HUES6 (cell line): ENCODE data around the gene ERC2.
"Not testable (repeated sequence)": the region's sequence is repeated elsewhere in the genome, so short reads cannot be mapped to it uniquely, and the experiment has no call there.

Source experiments
- H3K27ac ChIP-seq: 2 replicates; pipeline ENCODE4 v1.7.0; 2013; ENCODE audit warnings: low read depth, mild to moderate bottlenecking, low read length, inconsistent platforms
- H3K27me3 ChIP-seq: 2 replicates; pipeline ENCODE4 v1.6.1; 2013; ENCODE audit warnings: low read length; ENCODE audit not compliant: control insufficient read depth, insufficient read depth
- H3K36me3 ChIP-seq: 2 replicates; pipeline ENCODE4 v1.6.1; 2013; ENCODE audit warnings: low read length; ENCODE audit not compliant: control insufficient read depth, insufficient read depth
- H3K4me1 ChIP-seq: 2 replicates; pipeline ENCODE4 v1.6.1; 2013; ENCODE audit warnings: low read length; ENCODE audit not compliant: control insufficient read depth, insufficient read depth
- H3K4me3 ChIP-seq: 2 replicates; pipeline ENCODE4 v1.5.1; 2013; ENCODE audit warnings: low read depth, low read length
- H3K9ac ChIP-seq: one replicate; pipeline ENCODE4 v1.6.1; 2013; ENCODE audit warnings: mild to moderate bottlenecking, low read length
- H3K9me3 ChIP-seq: 2 replicates; pipeline ENCODE4 v1.6.1; 2013; ENCODE audit warnings: low read depth, low read length; ENCODE audit not compliant: control insufficient read depth, insufficient read depth

Gene ERC2

GRCh38 chr3:56019490-56020146, 448.6 kb downstream of the ERC2 start:
- Histone ChIP-seq H3K9me3 (no peaks in the 10 kb centered on the region), H3K27me3 (no peaks in the 10 kb centered on the region), H3K27ac (no peak overlapping the region), H3K4me3 (no peak overlapping the region), H3K4me1 (no peaks in the 10 kb centered on the region), H3K36me3 (no peaks in the 10 kb centered on the region), H3K9ac (no peak overlapping the region)

- not testable (repeated sequence) for H3K4me3 ChIP-seq, H3K9ac ChIP-seq
Measured at GRCh38 chr3:56015374-56015773, 452.9 kb downstream of the ERC2 start.

GRCh38 chr3:56012721-56013120, 455.5 kb downstream of the ERC2 start:
- no peaks in the 10 kb centered on the region for H3K27me3 ChIP-seq
- no peaks in the 10 kb centered on the region for H3K9me3 ChIP-seq
- H3K36me3 ChIP-seq: no peaks in the 10 kb centered on the region
- no peak overlapping the region for H3K9ac ChIP-seq
- H3K27ac ChIP-seq: no peak overlapping the region
- no peaks in the 10 kb centered on the region for H3K4me1 ChIP-seq
- H3K4me3 ChIP-seq: no peak overlapping the region

More at GRCh38 chr3:56015374-56015773, 452.9 kb downstream of the ERC2 start:
- not testable (repeated sequence) for H3K36me3 ChIP-seq, H3K4me1 ChIP-seq, H3K27ac ChIP-seq, H3K27me3 ChIP-seq, H3K9me3 ChIP-seq

GRCh38 chr3:56005196-56005805, 463.0 kb downstream of the ERC2 start:
- no peak overlapping the region for H3K27ac ChIP-seq
- no peak overlapping the region for H3K4me3 ChIP-seq
- H3K9me3 ChIP-seq: no peaks in the 10 kb centered on the region
- no peaks in the 10 kb centered on the region for H3K27me3 ChIP-seq
- no peak overlapping the region for H3K9ac ChIP-seq
- H3K4me1 ChIP-seq: peaks cover 18% of the 10 kb centered on the region
- H3K36me3 ChIP-seq: no peaks in the 10 kb centered on the region

- Histone ChIP-seq H3K9me3 (no peaks in the 10 kb centered on the region), H3K9ac (no peak overlapping the region), H3K27me3 (no peaks in the 10 kb centered on the region), H3K4me1 (peaks cover 18% of the 10 kb centered on the region), H3K36me3 (no peaks in the 10 kb centered on the region), H3K27ac (no peak overlapping the region), H3K4me3 (no peak overlapping the region)
Measured at GRCh38 chr3:56003129-56003528, 465.1 kb downstream of the ERC2 start.

- no peak overlapping the region for H3K9ac ChIP-seq
- no peaks in the 10 kb centered on the region for H3K27me3 ChIP-seq
Measured at GRCh38 chr3:56001991-56002390, 466.3 kb downstream of the ERC2 start.

GRCh38 chr3:56001537-56001936, 466.7 kb downstream of the ERC2 start:
- no peaks in the 10 kb centered on the region for H3K27me3 ChIP-seq
- no peak overlapping the region for H3K4me3 ChIP-seq
- H3K36me3 ChIP-seq: no peaks in the 10 kb centered on the region
- H3K9ac ChIP-seq: no peak overlapping the region
- H3K4me1 ChIP-seq: peaks cover 18% of the 10 kb centered on the region
- no peaks in the 10 kb centered on the region for H3K9me3 ChIP-seq
- H3K27ac ChIP-seq: no peak overlapping the region

More at GRCh38 chr3:56001991-56002390, 466.3 kb downstream of the ERC2 start:
- H3K36me3 ChIP-seq: no peaks in the 10 kb centered on the region
- peaks cover 18% of the 10 kb centered on the region for H3K4me1 ChIP-seq
- H3K9me3 ChIP-seq: no peaks in the 10 kb centered on the region
- no peak overlapping the region for H3K4me3 ChIP-seq
- no peak overlapping the region for H3K27ac ChIP-seq

- no peak overlapping the region for H3K27ac ChIP-seq
- no peak overlapping the region for H3K9ac ChIP-seq
- H3K27me3 ChIP-seq: no peaks in the 10 kb centered on the region
- no peaks in the 10 kb centered on the region for H3K9me3 ChIP-seq
- H3K4me1 ChIP-seq: peaks cover 17% of the 10 kb centered on the region; the same call in 1 of the 2 replicates
- no peaks in the 10 kb centered on the region for H3K36me3 ChIP-seq
- H3K4me3 ChIP-seq: no peak overlapping the region
Measured at GRCh38 chr3:55989366-55989765, 478.9 kb downstream of the ERC2 start.

- Histone ChIP-seq H3K9me3 (no peaks in the 10 kb centered on the region), H3K4me1 (peaks cover 17% of the 10 kb centered on the region; the same call in 1 of the 2 replicates), H3K4me3 (no peak overlapping the region), H3K36me3 (no peaks in the 10 kb centered on the region), H3K9ac (no peak overlapping the region), H3K27me3 (no peaks in the 10 kb centered on the region), H3K27ac (no peak overlapping the region)
Measured at GRCh38 chr3:55988905-55989304, 479.4 kb downstream of the ERC2 start.

GRCh38 chr3:55984626-55985025, 483.6 kb downstream of the ERC2 start:
- H3K27me3 ChIP-seq: no peaks in the 10 kb centered on the region
- no peaks in the 10 kb centered on the region for H3K9me3 ChIP-seq
- no peak overlapping the region for H3K9ac ChIP-seq
- H3K36me3 ChIP-seq: no peaks in the 10 kb centered on the region
- H3K27ac ChIP-seq: no peak overlapping the region
- no peak overlapping the region for H3K4me3 ChIP-seq
- peaks cover 17% of the 10 kb centered on the region; the same call in 1 of the 2 replicates for H3K4me1 ChIP-seq

GRCh38 chr3:55978953-55979352, 489.3 kb downstream of the ERC2 start:
- H3K36me3 ChIP-seq: no peaks in the 10 kb centered on the region
- H3K4me1 ChIP-seq: no peaks in the 10 kb centered on the region
- H3K27me3 ChIP-seq: no peaks in the 10 kb centered on the region
- H3K4me3 ChIP-seq: no peak overlapping the region
- H3K9me3 ChIP-seq: no peaks in the 10 kb centered on the region
- no peak overlapping the region for H3K27ac ChIP-seq
- H3K9ac ChIP-seq: no peak overlapping the region
